Upper lobe of right lung (tissue), 1 donor: ENCODE measurements around the gene SFSWAP. TPM values are rescaled to one million over a fixed set of nuclear protein-coding genes. Genes with fewer than 3 reads are reported as not detected.
A peak's percentile ranks its signal among the peaks of the same experiment; 100 is the strongest.
"Not testable (repeated sequence)": the region's sequence is repeated elsewhere in the genome, so short reads cannot be mapped to it uniquely, and the experiment has no call there.

ENCODE experiments used
- ATAC-seq: fragments of 200-7000 bp; cut with Tn5 transposase; one replicate; pipeline ENCODE4 v1.9.1; 2020; ENCODE audit warnings: mild to moderate bottlenecking, moderate library complexity
- DNase-seq: peaks from one replicate; pipeline ENCODE4 v3.0.0-alpha.2; 2020
- H3K27ac ChIP-seq: fragments of 200-600 bp; one replicate; pipeline ENCODE4 v1.8.0; 2022
- H3K27me3 ChIP-seq: fragments of 200-600 bp; one replicate; pipeline ENCODE4 v1.8.0; 2022; ENCODE audit warnings: mild to moderate bottlenecking
- H3K36me3 ChIP-seq: fragments of 200-600 bp; one replicate; pipeline ENCODE4 v1.8.0; 2022
- H3K4me1 ChIP-seq: fragments of 200-600 bp; one replicate; pipeline ENCODE4 v1.8.0; 2022
- H3K4me3 ChIP-seq: fragments of 200-600 bp; one replicate; pipeline ENCODE4 v1.8.0; 2022; ENCODE audit warnings: mild to moderate bottlenecking
- H3K9me3 ChIP-seq: fragments of 200-600 bp; one replicate; pipeline ENCODE4 v1.8.0; 2022
- intact Hi-C: fragments of 100-400 bp; cut with DNase I; formaldehyde crosslinking; loops from one replicate; pipeline ENCODE4 v1.11.0; 2022
- total RNA-seq: library from RNA; stranded (reverse); fragmentation: NEBNext Ultra II Directional; extraction: Animal tissue kit (Norgen Biotek cat#: 25700); gene quantifications from one replicate; pipeline ENCODE4 v1.2.1, GENCODE V29; 2021
- TF ChIP-seq, protein P1 (sequence below): fragments of 200-600 bp; IDR thresholded peaks from one replicate; pipeline ENCODE4 v1.8.0; 2022; ENCODE audit warnings: antibody characterized with exemption
- donor health status: DM: no; HTN: yes; CAD: no; lungs with severe emphysema.

Gene SFSWAP
- total RNA-seq, 1 donor from 2014 or later: 51.2 TPM

GRCh38 chr12:131681257-131681620, 29.7 kb upstream of the SFSWAP start:
- Histone ChIP-seq H3K4me3 (no peak overlapping the region), H3K9me3 (no peaks in the 10 kb centered on the region), H3K4me1 (no peaks in the 10 kb centered on the region), H3K27ac (no peak overlapping the region), H3K27me3 (no peaks in the 10 kb centered on the region), H3K36me3 (no peaks in the 10 kb centered on the region)
- intact Hi-C loops: no loop called here
- TF ChIP-seq, protein P1, sequence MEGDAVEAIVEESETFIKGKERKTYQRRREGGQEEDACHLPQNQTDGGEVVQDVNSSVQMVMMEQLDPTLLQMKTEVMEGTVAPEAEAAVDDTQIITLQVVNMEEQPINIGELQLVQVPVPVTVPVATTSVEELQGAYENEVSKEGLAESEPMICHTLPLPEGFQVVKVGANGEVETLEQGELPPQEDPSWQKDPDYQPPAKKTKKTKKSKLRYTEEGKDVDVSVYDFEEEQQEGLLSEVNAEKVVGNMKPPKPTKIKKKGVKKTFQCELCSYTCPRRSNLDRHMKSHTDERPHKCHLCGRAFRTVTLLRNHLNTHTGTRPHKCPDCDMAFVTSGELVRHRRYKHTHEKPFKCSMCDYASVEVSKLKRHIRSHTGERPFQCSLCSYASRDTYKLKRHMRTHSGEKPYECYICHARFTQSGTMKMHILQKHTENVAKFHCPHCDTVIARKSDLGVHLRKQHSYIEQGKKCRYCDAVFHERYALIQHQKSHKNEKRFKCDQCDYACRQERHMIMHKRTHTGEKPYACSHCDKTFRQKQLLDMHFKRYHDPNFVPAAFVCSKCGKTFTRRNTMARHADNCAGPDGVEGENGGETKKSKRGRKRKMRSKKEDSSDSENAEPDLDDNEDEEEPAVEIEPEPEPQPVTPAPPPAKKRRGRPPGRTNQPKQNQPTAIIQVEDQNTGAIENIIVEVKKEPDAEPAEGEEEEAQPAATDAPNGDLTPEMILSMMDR: no peak
- ATAC-seq: no peak
- no peak for DNase-seq

- H3K36me3 ChIP-seq, H3K9me3 ChIP-seq, H3K4me3 ChIP-seq, H3K27ac ChIP-seq, intact Hi-C loops, H3K27me3 ChIP-seq, H3K4me1 ChIP-seq: not testable (repeated sequence)
- peak; percentile 72 for DNase-seq
- ATAC-seq: peak; percentile 91
Measured at GRCh38 chr12:131681746-131682509, 29.0 kb upstream of the SFSWAP start.

GRCh38 chr12:131682510-131682895, 28.4 kb upstream of the SFSWAP start:
- Histone ChIP-seq H3K27me3 (no peaks in the 10 kb centered on the region), H3K36me3 (no peaks in the 10 kb centered on the region), H3K4me3 (no peak overlapping the region), H3K4me1 (no peaks in the 10 kb centered on the region), H3K9me3 (no peaks in the 10 kb centered on the region), H3K27ac (no peak overlapping the region)
- no peak for DNase-seq
- no peak for ATAC-seq
- intact Hi-C loops: no loop called here
- TF ChIP-seq, protein P1: no peak

- Histone ChIP-seq H3K27me3 (no peaks in the 10 kb centered on the region), H3K27ac (no peak overlapping the region), H3K4me3 (no peak overlapping the region), H3K36me3 (no peaks in the 10 kb centered on the region), H3K9me3 (no peaks in the 10 kb centered on the region), H3K4me1 (no peaks in the 10 kb centered on the region)
- intact Hi-C loops: no loop called here
- DNase-seq (no peak), ATAC-seq (no peak)
- TF ChIP-seq, protein P1: no peak
Measured at GRCh38 chr12:131683266-131684014, 27.4 kb upstream of the SFSWAP start.

GRCh38 chr12:131684015-131684725, 26.7 kb upstream of the SFSWAP start:
- Histone ChIP-seq H3K9me3 (no peaks in the 10 kb centered on the region), H3K27ac (no peak overlapping the region), H3K4me1 (no peaks in the 10 kb centered on the region), H3K27me3 (no peaks in the 10 kb centered on the region), H3K4me3 (no peak overlapping the region), H3K36me3 (no peaks in the 10 kb centered on the region)
- no peak for ATAC-seq
- TF ChIP-seq, protein P1: no peak
- intact Hi-C loops: no loop called here
- no peak for DNase-seq
